Stimulated activated CD4-positive, alpha-beta T cell treated with anti-CD3 and anti-CD28 coated beads, Interleukin-15, amount 100 ng/mL, for 48 hours (primary cell): Measurements from ENCODE around the gene RPS6KL1.
A peak's percentile ranks its signal among the peaks of the same experiment; 100 is the strongest.

ENCODE experiments used
- DNase-seq, 2 donors: peaks; one replicate each; pipeline ENCODE4 v3.0.0-alpha.2; 2020; ENCODE audit warnings: low read depth in 2 of 2

Gene RPS6KL1

GRCh38 chr14:74882103-74882920 lies 40.7 kb downstream of the RPS6KL1 start:
- DNase-seq, result peak; percentile 30 to 34

- peak; percentile 78 to 81 for DNase-seq
These were observed 41.5 kb downstream of the RPS6KL1 start, which contains the start of gene DLST for GRCh38 chr14:74881431-74882102. TSS of gene DLST (plus strand) at chr14:74881916. CDS start at chr14:74881954, 38 bp downstream.

GRCh38 chr14:74879427-74880182 lies 43.5 kb downstream of the RPS6KL1 start:
- DNase-seq, result no peak

- no peak for DNase-seq
These were observed 46.8 kb downstream of the RPS6KL1 start, which contains the start of gene PROX2 for GRCh38 chr14:74875941-74876913. TSS of gene PROX2 (minus strand) at chr14:74876145. CDS start at chr14:74863834, 12,311 bp downstream.

DNA sequence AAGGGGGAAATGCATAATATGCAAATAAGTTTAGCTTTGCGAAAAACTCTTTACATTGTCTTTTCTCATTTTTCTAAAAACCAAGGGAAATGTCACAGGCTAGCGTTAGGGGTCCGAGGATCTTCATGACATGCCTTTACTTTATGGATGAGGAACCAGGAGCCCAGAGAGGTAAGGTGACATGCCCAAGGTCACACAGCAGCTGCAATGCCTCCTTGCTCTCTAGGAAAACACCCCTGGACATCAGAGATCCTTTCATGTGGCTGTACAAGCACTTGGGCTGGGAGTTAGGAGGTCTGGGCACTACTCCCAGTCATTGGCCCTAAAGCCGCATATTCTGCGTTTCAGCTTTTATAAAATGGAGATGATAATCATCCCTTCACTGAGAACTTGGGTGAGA lies 47.9 kb downstream of the RPS6KL1 start:
- no peak for DNase-seq

DNA sequence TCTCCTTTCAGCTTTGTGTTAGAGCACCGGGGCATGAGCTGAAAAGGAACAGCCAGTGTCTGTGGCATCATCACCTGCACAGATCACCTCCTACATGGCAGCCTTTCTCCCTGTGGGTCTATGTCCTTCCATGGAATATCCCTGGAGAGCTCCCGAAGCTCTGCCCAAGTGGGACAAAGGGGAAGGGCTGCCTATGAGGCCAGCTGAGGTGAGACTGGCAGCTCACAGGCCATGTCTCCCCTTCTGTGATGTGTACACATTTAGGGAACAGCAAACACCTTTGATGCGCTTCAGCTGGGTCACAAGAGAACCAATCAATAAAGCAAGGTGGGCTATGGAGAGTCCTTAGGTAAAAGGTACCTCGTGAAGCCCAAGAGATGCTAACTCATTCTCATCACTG lies 51.2 kb downstream of the RPS6KL1 start:
- DNase-seq, result no peak

DNA sequence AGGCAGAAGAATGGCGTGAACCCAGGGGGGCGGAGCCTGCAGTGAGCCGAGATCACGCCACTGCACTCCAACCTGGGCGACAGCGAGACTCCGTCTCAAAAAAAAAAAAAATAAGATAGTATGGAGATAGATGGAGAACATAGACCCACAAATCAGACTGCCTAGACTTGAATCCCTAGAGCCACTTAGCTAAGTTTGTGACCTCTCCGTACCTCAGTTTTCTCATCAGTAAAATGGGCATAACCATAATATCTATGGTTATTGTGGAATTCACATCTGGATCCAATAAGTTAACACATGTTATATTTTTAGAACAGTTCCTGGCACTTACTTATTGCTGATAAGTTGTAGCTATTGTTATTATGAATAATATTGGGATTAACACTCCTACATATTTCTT lies 54.3 kb downstream of the RPS6KL1 start:
- DNase-seq, result no peak

DNA sequence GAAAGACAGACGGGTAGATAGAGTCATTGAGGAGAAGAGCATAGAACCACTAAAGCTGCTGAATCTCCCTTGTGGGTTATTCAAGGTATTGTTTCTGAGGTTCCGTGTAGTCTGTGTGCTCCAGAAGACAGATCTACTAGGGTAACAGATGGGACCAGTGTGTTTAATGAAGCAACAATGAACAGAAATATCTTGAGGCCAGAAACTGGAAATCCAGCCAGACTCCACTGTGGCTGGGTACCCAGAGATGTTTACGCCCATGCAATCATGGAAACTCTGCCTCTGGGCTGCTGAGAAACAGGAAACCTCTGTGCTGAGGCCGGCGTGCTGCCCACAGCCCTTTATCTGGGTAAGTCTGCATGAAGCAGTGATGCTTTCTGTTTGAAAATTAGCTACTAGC lies 55.4 kb downstream of the RPS6KL1 start:
- peak in 1 of 2 donors; percentile 33 for DNase-seq

DNA sequence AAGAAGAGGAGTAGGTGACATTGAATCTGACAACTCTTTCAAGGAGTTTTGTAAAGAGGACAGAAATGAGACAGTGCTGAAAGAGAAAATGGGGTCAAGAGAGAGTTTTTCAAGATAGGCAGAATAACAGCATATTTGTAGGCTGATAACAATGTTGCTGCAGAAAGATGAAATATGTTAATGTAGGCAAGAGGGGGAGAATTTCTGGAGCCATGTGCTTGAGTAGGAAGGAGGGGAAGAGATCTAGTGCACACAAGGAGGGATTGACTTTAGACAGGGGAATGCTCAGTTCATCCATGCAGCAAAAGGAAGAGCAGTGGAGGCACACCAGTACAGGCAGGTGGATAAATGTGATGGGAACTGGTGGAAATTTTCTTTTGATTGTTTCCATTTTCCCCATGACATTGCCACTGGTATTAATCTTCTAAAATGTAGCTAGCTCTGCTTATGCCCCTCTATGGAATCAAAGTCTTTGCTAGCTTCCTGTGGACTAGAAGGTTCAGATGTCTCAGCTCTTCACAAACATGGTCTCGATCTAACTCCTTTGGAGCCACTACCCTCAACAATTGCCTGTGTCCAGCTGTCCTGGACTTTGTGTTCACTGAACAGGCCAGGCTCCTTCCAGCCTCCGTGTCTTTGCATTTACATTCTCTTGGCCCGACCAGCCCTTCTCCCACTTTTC lies 56.2 kb downstream of the RPS6KL1 start:
- no peak for DNase-seq

GRCh38 chr14:74865156-74865555 lies 57.9 kb downstream of the RPS6KL1 start:
- DNase-seq, result no peak

DNA sequence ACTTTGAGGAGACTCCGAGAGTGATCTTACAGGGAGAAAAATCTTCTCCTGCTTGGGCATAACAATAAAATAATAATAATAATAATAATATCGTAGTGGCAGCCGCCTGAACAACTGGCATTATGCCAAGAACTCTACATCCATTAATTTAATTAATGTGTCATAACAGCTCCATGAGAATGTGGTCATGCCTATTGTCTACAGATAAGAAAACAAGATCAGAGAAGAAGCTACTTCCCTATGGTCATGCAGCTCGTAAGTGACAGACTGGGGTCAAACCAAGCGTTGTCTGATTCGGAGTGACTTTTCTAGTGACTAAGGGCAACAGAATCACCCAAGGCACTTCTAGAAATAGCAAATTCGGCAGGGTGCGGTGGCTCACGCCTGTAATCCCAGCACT lies 58.9 kb downstream of the RPS6KL1 start:
- DNase-seq, result no peak

DNA sequence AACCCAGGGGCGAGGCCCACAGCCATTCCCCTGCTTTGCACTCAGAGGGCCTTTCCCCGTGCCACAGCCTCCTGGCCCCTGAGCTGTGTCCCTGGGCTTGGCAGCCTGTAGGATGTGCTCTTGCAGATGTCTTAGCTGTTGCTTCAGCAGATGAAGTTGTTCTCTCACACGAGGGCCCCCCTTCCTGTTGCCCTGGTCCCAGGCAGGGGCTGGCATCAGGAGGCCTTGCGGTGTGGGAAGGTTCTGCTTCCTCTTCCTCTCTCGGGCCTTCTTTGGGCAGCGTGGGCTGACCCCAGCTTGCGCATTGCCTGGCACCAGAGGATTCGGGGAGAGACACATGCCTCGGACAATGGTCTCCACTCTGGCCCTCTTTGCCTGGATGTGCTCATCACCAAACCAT lies 59.8 kb downstream of the RPS6KL1 start:
- no peak for DNase-seq

DNA sequence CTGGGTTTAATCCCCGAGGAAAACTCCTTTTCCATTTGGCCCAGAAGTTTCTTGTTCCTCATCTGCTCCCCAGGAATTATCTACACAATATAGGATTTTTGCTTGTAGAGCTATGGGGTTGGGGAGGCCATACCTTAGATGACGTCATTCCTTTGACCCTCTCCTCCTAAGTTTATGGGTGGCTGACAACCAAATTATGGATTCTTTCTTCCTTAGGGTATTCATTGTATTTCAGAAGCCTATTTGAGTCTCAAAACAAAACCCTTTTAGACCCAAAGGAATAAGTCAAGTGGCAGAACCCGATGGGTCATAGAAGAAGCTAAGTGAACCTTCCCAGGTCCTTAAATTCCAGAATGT lies 61.3 kb downstream of the RPS6KL1 start:
- DNase-seq, result no peak

DNA sequence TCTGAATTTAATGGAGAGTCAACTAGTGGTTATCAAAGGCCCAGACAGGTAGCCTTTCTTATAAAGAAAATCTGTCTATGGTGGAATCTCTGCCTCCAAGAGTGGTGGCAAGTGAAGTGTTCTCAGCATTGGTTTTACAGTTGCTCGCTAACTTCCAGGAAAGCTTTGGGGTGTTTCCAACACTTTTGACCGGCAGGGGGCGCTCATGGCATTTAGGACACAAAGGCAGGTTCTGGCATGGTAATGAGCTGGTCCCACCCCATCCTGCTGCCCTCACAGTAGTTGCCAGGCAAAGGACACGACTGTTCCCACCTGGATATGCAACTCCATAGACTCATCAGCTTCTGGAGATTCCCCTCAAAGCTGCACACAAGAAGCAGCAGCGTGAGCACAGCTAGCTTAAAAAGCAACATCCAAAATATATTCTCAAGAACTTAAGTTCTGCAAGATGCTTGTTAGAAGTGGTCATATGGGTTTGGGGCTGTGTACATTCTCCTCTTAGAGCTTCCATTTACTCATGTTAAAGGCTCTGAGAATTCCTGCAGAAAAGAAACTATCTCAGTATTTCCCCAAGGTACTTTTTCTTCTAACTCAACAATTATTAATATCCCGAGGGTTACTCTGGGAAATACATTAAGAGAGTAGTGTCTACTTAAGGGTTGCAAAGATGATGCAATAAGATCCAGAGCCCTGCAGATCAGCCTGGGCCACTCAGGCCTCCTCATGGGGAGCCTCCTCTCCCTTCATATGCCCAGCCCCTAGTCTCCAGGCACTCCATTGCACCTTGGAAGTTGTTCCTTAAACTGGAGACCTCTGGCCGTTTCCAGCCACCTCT lies 61.9 kb downstream of the RPS6KL1 start:
- DNase-seq, result peak; percentile 75 to 87

GRCh38 chr14:74859757-74860552 lies 63.1 kb downstream of the RPS6KL1 start:
- DNase-seq, result no peak

- no peak for DNase-seq
These were observed 65.0 kb downstream of the RPS6KL1 start for GRCh38 chr14:74858022-74858421.

- no peak for DNase-seq
These were observed 66.7 kb downstream of the RPS6KL1 start for GRCh38 chr14:74856366-74856765.

DNA sequence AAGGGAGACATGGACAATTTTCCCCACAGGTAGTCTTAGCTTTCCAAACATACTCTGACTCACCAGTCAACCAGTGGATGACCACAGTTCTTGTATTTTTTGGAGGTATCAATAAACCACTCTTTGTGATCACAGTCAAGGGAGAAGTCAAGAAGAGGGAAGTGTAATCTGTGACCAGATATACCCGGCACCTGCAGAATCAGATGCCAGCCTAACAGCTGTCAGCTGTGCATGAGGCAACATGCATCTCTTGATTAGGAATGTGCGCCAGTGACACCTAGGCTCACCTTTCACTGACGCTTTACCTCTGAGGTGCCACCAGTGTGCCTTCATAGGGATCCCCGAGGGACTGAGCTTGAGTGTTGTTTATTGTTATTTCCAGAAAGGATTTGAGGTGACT lies 67.1 kb downstream of the RPS6KL1 start:
- no peak for DNase-seq

DNA sequence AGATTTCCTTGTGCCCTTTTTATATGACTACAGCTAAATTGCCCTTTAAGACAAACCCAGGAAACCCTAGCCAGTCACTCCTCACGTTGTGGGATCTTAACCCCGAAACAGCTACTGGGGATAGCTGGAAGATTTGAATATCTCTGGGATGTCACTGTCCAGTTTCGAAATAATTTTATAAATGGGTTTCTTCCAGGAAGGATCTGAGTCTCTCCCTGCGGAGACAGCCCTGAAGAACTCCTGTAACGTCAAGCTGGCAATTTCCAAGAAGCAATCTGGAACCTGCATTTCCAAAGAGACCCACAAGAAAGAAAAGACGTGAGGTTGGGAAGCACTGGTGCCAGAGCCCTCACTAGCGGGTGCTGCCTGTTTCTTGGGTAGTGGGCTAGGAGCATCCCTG lies 68.0 kb downstream of the RPS6KL1 start:
- no peak for DNase-seq
